Purkinje cell (primary cell): ENCODE results near the gene OR52E4. TPM values are rescaled to one million over a fixed set of nuclear protein-coding genes. Genes with fewer than 3 reads are reported as not detected.

Experiments
- polyA plus RNA-seq: library from polyadenylated mRNA; unstranded; fragments of >200 nt; fragmentation: Nextera tagmentation; gene quantifications from 2 replicates; pipeline ENCODE4 v1.2.1, GENCODE V29; 2014

Gene OR52E4
- not detected in 2 replicates for polyA plus RNA-seq

GRCh38 chr11:5880329-5880728 is at the start of gene OR52E4:
OR52E4 (plus strand) TSS chr11:5880629; CDS start chr11:5884293, 3,664 bp downstream.

GRCh38 chr11:5841797-5842196 is 38.6 kb upstream of the OR52E4 start, which contains the start of gene OR52E6:
OR52E6 (minus strand) TSS chr11:5841897; CDS start chr11:5841897, 0 bp downstream.

GRCh38 chr11:5857590-5857989 is 22.8 kb upstream of the OR52E4 start, which contains the start of gene OR52E8:
OR52E8 (minus strand) TSS chr11:5857690; CDS start chr11:5857690, 0 bp downstream.

GRCh38 chr11:5892908-5893307 is 12.5 kb downstream of the OR52E4 start, which contains the start of gene OR52E5:
OR52E5 (plus strand) TSS chr11:5893208; CDS start chr11:5900777, 7,569 bp downstream.

Other genes starting within 250 kb of the OR52E4 start
- 0.56 and 4.4 TPM in 2 replicates for gene TRIM5, start 195.6 kb upstream of the OR52E4 start, polyA plus RNA-seq
- gene TRIM22, start 190.8 kb upstream of the OR52E4 start, polyA plus RNA-seq = 1.2 TPM in 1 of 2 replicates, not detected in the other
- gene OR56B1, start 144.2 kb upstream of the OR52E4 start, polyA plus RNA-seq = not detected in 2 replicates
- not detected in 2 replicates for gene OR52N4, start 126.4 kb upstream of the OR52E4 start, polyA plus RNA-seq
- gene OR52N5, start 97.3 kb upstream of the OR52E4 start, polyA plus RNA-seq = not detected in 2 replicates
- not detected in 2 replicates for gene OR52N1, start 89.4 kb upstream of the OR52E4 start, polyA plus RNA-seq
- not detected in 2 replicates for gene OR52N2, start 71.7 kb upstream of the OR52E4 start, polyA plus RNA-seq
- not detected in 2 replicates for gene OR52E6, start 38.7 kb upstream of the OR52E4 start, polyA plus RNA-seq
- not detected in 2 replicates for gene OR52E8, start 22.9 kb upstream of the OR52E4 start, polyA plus RNA-seq
- gene OR52E5, start 12.6 kb downstream of the OR52E4 start, polyA plus RNA-seq = not detected in 2 replicates
- gene OR56A3, start 61.6 kb downstream of the OR52E4 start, polyA plus RNA-seq = not detected in 2 replicates
- not detected in 2 replicates for gene OR56A5, start 87.9 kb downstream of the OR52E4 start, polyA plus RNA-seq
- not detected in 2 replicates for gene OR52L1, start 106.4 kb downstream of the OR52E4 start, polyA plus RNA-seq
- not detected in 2 replicates for gene OR56A4, start 126.3 kb downstream of the OR52E4 start, polyA plus RNA-seq
- gene OR56A1, start 150.1 kb downstream of the OR52E4 start, polyA plus RNA-seq = not detected in 2 replicates
- gene OR56B4, start 227.1 kb downstream of the OR52E4 start, polyA plus RNA-seq = not detected in 2 replicates